Tibial nerve (tissue), 3 donors: ENCODE results near the gene WDR49.

Source experiments
- CTCF ChIP-seq, 5 experiments: fragments of 200-600 bp in 3 of 5; fragments of 450-650 bp in 2 of 5; sonication (generic) in 3 of 5; IDR thresholded peaks; one replicate each; pipeline ENCODE4 v1.5.1; 2016 to 2019; ENCODE audit warnings: antibody characterized with exemption in 5 of 5, mild to moderate bottlenecking in 3 of 5, moderate library complexity in 2 of 5
- POLR2A ChIP-seq, 2 donors: fragments of 450-650 bp; IDR thresholded peaks; one replicate each; pipeline ENCODE4 v1.6.1; 2017; ENCODE audit warnings: antibody characterized with exemption in 2 of 2, mild to moderate bottlenecking in 2 of 2, moderate library complexity in 2 of 2

- TF ChIP-seq CTCF (IDR thresholded peaks at IDR 0.05) = no peak
- no peak for TF ChIP-seq POLR2A (IDR thresholded peaks at IDR 0.05)
Observed at GRCh38 chr3:167673221-167673620, 19.5 kb upstream of the WDR49 start.
